K562 (cell line): ENCODE data around the gene KLHL22. TPM values are rescaled to one million over a fixed set of nuclear protein-coding genes. Genes with fewer than 3 reads are reported as not detected.

Experiments used
- CHCHD3 ChIP-seq: fragments of 250-450 bp; sonication (Bioruptor Pico); IDR thresholded peaks from 2 replicates; pipeline ENCODE4 v2.1.2; 2022; ENCODE audit warnings: mild to moderate bottlenecking
- ESRRA ChIP-seq: fragments of 450-650 bp; IDR thresholded peaks from 2 replicates; pipeline ENCODE4 v1.6.1; 2014; ENCODE audit warnings: low read depth, mild to moderate bottlenecking, moderate library complexity, borderline replicate concordance
- FOXA1 ChIP-seq: fragments of 450-650 bp; IDR thresholded peaks from 2 replicates; pipeline ENCODE4 v1.6.1; 2016; ENCODE audit warnings: mild to moderate bottlenecking, borderline replicate concordance
- HBP1 ChIP-seq: fragments of 450-650 bp; formaldehyde crosslinking; IDR thresholded peaks from 2 replicates; pipeline ENCODE4 v1.4.0; 2022; ENCODE audit warnings: missing genetic modification characterization
- MYBL2 ChIP-seq, 2 experiments: fragments of 450-650 bp in 1 of 2; sonication (generic) in 1 of 2; formaldehyde crosslinking in 1 of 2; IDR thresholded peaks; 2 replicates each; pipeline versions ENCODE4 v1.6.1 to v1.8.1; 2017 to 2022; ENCODE audit warnings: borderline replicate concordance in 1 of 2, inconsistent platforms in 1 of 2, low read depth in 1 of 2, mild to moderate bottlenecking in 1 of 2, missing genetic modification reagents in 1 of 2, moderate library complexity in 1 of 2
- NFIX ChIP-seq: fragments of 250-450 bp; sonication (Bioruptor Pico); IDR thresholded peaks from 2 replicates; pipeline ENCODE4 v1.4.0; 2020; ENCODE audit warnings: low read depth, mild to moderate bottlenecking, moderate library complexity
- NFYB ChIP-seq: IDR thresholded peaks from 2 replicates; pipeline ENCODE4 v1.6.1; 2011; ENCODE audit warnings: mild to moderate bottlenecking, moderate library complexity; ENCODE audit not compliant: insufficient read length; ENCODE audit errors: extremely low read depth
- NKRF ChIP-seq: fragments of 450-650 bp; IDR thresholded peaks from 2 replicates; pipeline ENCODE4 v1.6.1; 2016; ENCODE audit warnings: borderline replicate concordance
- PHB ChIP-seq: fragments of 250-450 bp; sonication (Bioruptor Pico); IDR thresholded peaks from 2 replicates; pipeline ENCODE4 v1.5.0; 2021
- RHOXF2B ChIP-seq: fragments of 250-450 bp; sonication (Bioruptor Pico); conservative IDR thresholded peaks from 2 replicates; pipeline ENCODE4 v1.5.1; 2021
- TBP ChIP-seq: optimal IDR thresholded peaks from 2 replicates; pipeline ENCODE3; 2011; ENCODE audit warnings: low read depth, low read length, improper control_type of control experiment
- THAP12 ChIP-seq: fragments of 250-450 bp; sonication (Bioruptor Pico); IDR thresholded peaks from 2 replicates; pipeline ENCODE4 v1.9.0; 2021; ENCODE audit warnings: mild to moderate bottlenecking, inconsistent platforms
- YY1 ChIP-seq, 3 experiments: IDR thresholded peaks; 2 replicates each; pipeline ENCODE4 v1.6.1; 2011; ENCODE audit warnings: low read length in 2 of 3, mild to moderate bottlenecking in 2 of 3, moderate library complexity in 2 of 3, borderline replicate concordance in 1 of 3, control low read depth in 1 of 3, low read depth in 1 of 3; ENCODE audit not compliant: insufficient read depth in 3 of 3, insufficient replicate concordance in 2 of 3, control insufficient read depth in 1 of 3, insufficient read length in 1 of 3; ENCODE audit errors: extremely low read depth in 1 of 3
- ZNF280A ChIP-seq: fragments of 450-650 bp; IDR thresholded peaks from 2 replicates; pipeline ENCODE4 v1.6.1; 2018; ENCODE audit warnings: mild to moderate bottlenecking, low read depth; ENCODE audit not compliant: partially characterized antibody
- ZNF518B ChIP-seq: fragments of 250-450 bp; sonication (Bioruptor Pico); IDR thresholded peaks from 2 replicates; pipeline ENCODE4 v1.5.0; 2021; ENCODE audit warnings: mild to moderate bottlenecking, moderate library complexity
- ZNF586 ChIP-seq: fragments of 450-650 bp; formaldehyde crosslinking; conservative IDR thresholded peaks from 2 replicates; pipeline ENCODE4 v1.4.0; 2020; ENCODE audit warnings: mild to moderate bottlenecking, moderate library complexity
- polyA plus RNA-seq, 8 experiments: library from polyadenylated mRNA; depleted of rRNA in 4 of 8; stranded (reverse) in 5 of 8; unstranded in 3 of 8; fragments of >200 nt; fragmentation: Nextera tagmentation in 2 of 8; fragmentation: Illumina TruSeq in 1 of 8; extraction: Ambion mirVana in 2 of 8; extraction: Trizol in 1 of 8; gene quantifications; 2 replicates each; pipeline versions ENCODE4 v1.2.1 to v1.2.3, GENCODE V29; 2011 to 2014; ENCODE audit warnings: inconsistent platforms in 1 of 8, missing spikeins in 1 of 8
- total RNA-seq, 7 experiments: library from RNA; depleted of rRNA in 6 of 7; stranded (reverse); fragments of >200 nt in 6 of 7; fragmentation: Illumina TruSeq in 2 of 7; extraction: Trizol in 2 of 7; gene quantifications; 2 replicates each; pipeline versions ENCODE4 v1.2.1 to v1.2.3, GENCODE V29; 2011 to 2021; ENCODE audit warnings: low replicate concordance in 1 of 7

Gene KLHL22
- total and polyA plus RNA-seq, 9 of the 15 experiments (the other 6 are each of a cell fraction or from before 2014, with no cell fraction given) = 1.3 to 25.6 (median 15.2) TPM

GRCh38 chr22:20508815-20509271 lies 13.2 kb upstream of the KLHL22 start (continued):
- TF ChIP-seq CHCHD3 = no peak
- TF ChIP-seq ZNF586 (CRISPR knock-in tag) = no peak
- TF ChIP-seq HBP1 = no peak
- no peak for TF ChIP-seq NFYB
- TF ChIP-seq RHOXF2B (CRISPR knock-in tag) = 0 out of 2 replicates have a peak, but pooled peaks have one; percentile 6
- no peak for TF ChIP-seq PHB (CRISPR knock-in tag)
- no peak for TF ChIP-seq TBP
- TF ChIP-seq YY1 (IDR thresholded peaks at IDR 0.05; ENCODE audit: borderline replicate concordance in 1 of 3, control insufficient read depth in 1 of 3, extremely low read depth in 1 of 3, insufficient read depth in 3 of 3, insufficient read length in 1 of 3, insufficient replicate concordance in 2 of 3, low read depth in 1 of 3, low read length in 2 of 3) = peak in 1 of 3 experiments; percentile 29
- TF ChIP-seq NKRF = no peak
- 0 out of 2 replicates have a peak, but pooled peaks have one; percentile 34 for TF ChIP-seq THAP12 (CRISPR knock-in tag)
- TF ChIP-seq NFIX (CRISPR knock-in tag) = no peak
- no peak for TF ChIP-seq ZNF280A
- no peak for TF ChIP-seq ZNF518B (CRISPR knock-in tag)
- no peak for TF ChIP-seq MYBL2 (IDR thresholded peaks at IDR 0.05; ENCODE audit: low read depth)
- no peak for TF ChIP-seq MYBL2 (CRISPR knock-in tag; IDR thresholded peaks at IDR 0.05; ENCODE audit: borderline replicate concordance)
- no peak for TF ChIP-seq FOXA1
- no peak for TF ChIP-seq ESRRA
